Esophagus muscularis mucosa (tissue), 4 donors: ENCODE measurements around the gene PDGFA. TPM values are rescaled to one million over a fixed set of nuclear protein-coding genes. Genes with fewer than 3 reads are reported as not detected.

ENCODE experiments used
- DNase-seq: peaks from one replicate; pipeline ENCODE4 v3.0.0-alpha.2; 2017; ENCODE audit errors: extremely low spot score
- H3K27ac ChIP-seq, 4 donors: fragments of 200-600 bp; sonication (generic); replicated peaks in 1 of 4; 1 replicate in 3 of 4; 2 replicates in 1 of 4; pipeline ENCODE4 v1.5.1; 2016 to 2019; ENCODE audit warnings: mild to moderate bottlenecking in 1 of 4
- H3K27me3 ChIP-seq, 4 donors: fragments of 200-600 bp; sonication (generic); one replicate each; pipeline versions ENCODE4 v1.5.1 to v1.6.0; 2016 to 2019
- H3K36me3 ChIP-seq, 4 donors: fragments of 200-600 bp; sonication (generic); one replicate each; pipeline ENCODE4 v1.5.1; 2016 to 2019
- H3K4me1 ChIP-seq, 4 donors: fragments of 200-600 bp; sonication (generic); one replicate each; pipeline ENCODE4 v1.5.1; 2016 to 2019
- H3K4me3 ChIP-seq, 4 donors: fragments of 200-600 bp; sonication (generic); 1 replicate in 2 of 4; 2 replicates in 2 of 4; pipeline ENCODE4 v1.5.1; 2016 to 2019; ENCODE audit warnings: mild to moderate bottlenecking in 4 of 4, moderate library complexity in 1 of 4
- H3K9me3 ChIP-seq, 4 donors: fragments of 200-600 bp; sonication (generic); 1 replicate in 3 of 4; 2 replicates in 1 of 4; pipeline ENCODE4 v1.5.1; 2016 to 2019
- EP300 ChIP-seq: sonication (generic); formaldehyde crosslinking; IDR thresholded peaks from one replicate; pipeline ENCODE4 v1.6.1; 2017; ENCODE audit warnings: antibody characterized with exemption
- POLR2A ChIP-seq: fragments of 450-650 bp; IDR thresholded peaks from one replicate; pipeline ENCODE4 v1.6.1; 2017; ENCODE audit warnings: antibody characterized with exemption, moderate library complexity, mild to moderate bottlenecking, low read depth
- POLR2AphosphoS5 ChIP-seq, 2 donors: sonication (generic); formaldehyde crosslinking; IDR thresholded peaks; one replicate each; pipeline ENCODE4 v1.6.1; 2017; ENCODE audit warnings: antibody characterized with exemption in 2 of 2
- WGBS: methylation state at CpG from one replicate; pipeline ENCODE4 v1.1.5; 2018; 5-methylcytosine and 5-hydroxymethylcytosine counted together
- intact Hi-C: fragments of 100-400 bp; cut with DNase I; formaldehyde crosslinking; loops from one replicate; pipeline ENCODE4 v1.15.1; 2023
- total RNA-seq, 4 donors: library from RNA; depleted of rRNA; stranded (reverse); fragments of >200 nt; gene quantifications; one replicate each; pipeline versions ENCODE4 v1.1.0 to v1.2.1, GENCODE V29; 2016
- TF ChIP-seq, protein P1 (sequence below), 3 experiments: fragments of 200-600 bp in 2 of 3; fragments of 450-650 bp in 1 of 3; sonication (generic) in 2 of 3; IDR thresholded peaks; one replicate each; pipeline ENCODE4 v1.5.1; 2017 to 2019; ENCODE audit warnings: antibody characterized with exemption in 3 of 3, mild to moderate bottlenecking in 2 of 3, moderate library complexity in 1 of 3

PDGFA gene
- total RNA-seq, 4 donors from 2014 or later, result 88.0 to 184 (median 119) TPM

DNA sequence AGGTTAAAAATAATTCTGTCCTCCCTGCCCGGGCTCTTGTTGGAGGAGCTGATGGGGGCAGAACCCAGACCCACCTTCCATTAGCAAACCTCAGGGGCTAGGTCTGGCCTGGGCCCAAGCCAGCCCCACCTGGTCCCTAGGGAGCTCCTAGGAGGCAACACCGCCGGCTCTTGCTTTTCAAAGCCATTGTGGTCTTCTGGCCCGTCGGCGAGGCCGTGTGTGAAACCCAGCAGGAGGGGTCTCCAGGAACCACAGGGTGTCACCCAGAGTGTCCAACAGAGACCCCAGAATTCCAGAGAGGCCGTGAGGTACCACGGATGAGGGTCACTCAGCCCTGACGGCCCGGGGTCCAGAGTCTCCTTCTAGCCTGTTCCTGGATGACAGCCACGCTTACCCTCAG, 16.6 kb upstream of the PDGFA start:
- intact Hi-C loops, result no loop called here
- H3K27me3 ChIP-seq, result peaks cover 0 to under 1% (median 0%) of the 10 kb centered on the region in 4 donors
- no peaks in the 10 kb centered on the region for H3K9me3 ChIP-seq
- no peak for DNase-seq
- WGBS, result 94% methylated on average over 12 of the region's 12 CpGs
- H3K4me3 ChIP-seq, result no peak overlapping the region
- no peak overlapping the region for H3K27ac ChIP-seq
- TF ChIP-seq POLR2A (no peak), POLR2AphosphoS5 (IDR thresholded peaks at IDR 0.05) (no peak), EP300 (no peak)
- TF ChIP-seq, protein P1, sequence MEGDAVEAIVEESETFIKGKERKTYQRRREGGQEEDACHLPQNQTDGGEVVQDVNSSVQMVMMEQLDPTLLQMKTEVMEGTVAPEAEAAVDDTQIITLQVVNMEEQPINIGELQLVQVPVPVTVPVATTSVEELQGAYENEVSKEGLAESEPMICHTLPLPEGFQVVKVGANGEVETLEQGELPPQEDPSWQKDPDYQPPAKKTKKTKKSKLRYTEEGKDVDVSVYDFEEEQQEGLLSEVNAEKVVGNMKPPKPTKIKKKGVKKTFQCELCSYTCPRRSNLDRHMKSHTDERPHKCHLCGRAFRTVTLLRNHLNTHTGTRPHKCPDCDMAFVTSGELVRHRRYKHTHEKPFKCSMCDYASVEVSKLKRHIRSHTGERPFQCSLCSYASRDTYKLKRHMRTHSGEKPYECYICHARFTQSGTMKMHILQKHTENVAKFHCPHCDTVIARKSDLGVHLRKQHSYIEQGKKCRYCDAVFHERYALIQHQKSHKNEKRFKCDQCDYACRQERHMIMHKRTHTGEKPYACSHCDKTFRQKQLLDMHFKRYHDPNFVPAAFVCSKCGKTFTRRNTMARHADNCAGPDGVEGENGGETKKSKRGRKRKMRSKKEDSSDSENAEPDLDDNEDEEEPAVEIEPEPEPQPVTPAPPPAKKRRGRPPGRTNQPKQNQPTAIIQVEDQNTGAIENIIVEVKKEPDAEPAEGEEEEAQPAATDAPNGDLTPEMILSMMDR (IDR thresholded peaks at IDR 0.05), result no peak
- H3K4me1 ChIP-seq, result peaks cover 9 to 13% (median 10%) of the 10 kb centered on the region in 4 donors
- H3K36me3 ChIP-seq, result no peaks in the 10 kb centered on the region

DNA sequence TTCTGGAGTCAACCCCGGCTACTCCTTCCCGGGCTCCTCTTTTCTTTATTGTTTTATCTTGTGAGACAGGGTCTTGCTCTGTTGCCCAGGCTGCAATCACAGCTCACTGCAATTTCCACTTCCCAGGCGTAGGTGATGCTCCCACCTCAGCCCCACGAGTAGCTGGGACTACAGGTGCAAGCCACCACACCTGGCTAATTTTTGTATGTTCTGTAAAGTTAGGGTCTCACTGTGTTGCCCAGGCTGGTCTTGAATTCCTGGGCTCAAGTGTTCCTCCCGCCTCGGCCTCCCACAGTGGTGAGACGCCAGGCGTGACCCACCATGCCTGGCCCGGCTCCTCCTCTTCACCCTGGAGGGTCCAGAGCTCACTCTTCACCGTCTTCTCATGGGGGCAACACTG, 15.3 kb upstream of the PDGFA start:
- Histone ChIP-seq H3K4me1 (peaks cover 9 to 13% (median 10%) of the 10 kb centered on the region in 4 donors), H3K4me3 (no peak overlapping the region), H3K36me3 (no peaks in the 10 kb centered on the region), H3K27me3 (peaks cover 0 to 13% (median 0%) of the 10 kb centered on the region in 4 donors), H3K9me3 (no peaks in the 10 kb centered on the region), H3K27ac (no peak overlapping the region)
- intact Hi-C loops, result no loop called here
- DNase-seq, result no peak
- TF ChIP-seq, protein P1 (IDR thresholded peaks at IDR 0.05), result no peak
- TF ChIP-seq POLR2A (no peak), POLR2AphosphoS5 (IDR thresholded peaks at IDR 0.05) (no peak), EP300 (no peak)
- 94% methylated on average over 10 of the region's 10 CpGs for WGBS

DNA sequence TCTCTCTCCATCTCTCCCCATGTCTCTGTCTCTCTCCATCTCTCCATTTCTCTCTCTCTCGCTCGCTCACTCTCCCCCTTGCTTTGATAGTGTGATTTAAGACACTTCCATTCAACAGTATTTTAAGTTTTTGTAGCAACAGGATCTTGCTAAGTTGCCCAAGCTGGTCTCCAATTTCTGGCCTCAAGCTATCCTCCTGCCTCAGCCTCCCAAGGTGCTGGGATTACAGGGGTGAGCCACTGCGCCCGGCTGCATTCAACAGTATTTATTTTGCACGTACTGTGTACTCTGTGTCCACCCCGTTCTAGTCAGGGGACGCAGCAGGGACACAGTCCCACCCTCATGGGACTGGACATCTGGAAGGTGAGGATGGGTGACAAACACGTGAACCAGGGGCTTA, 14.4 kb upstream of the PDGFA start:
- H3K27me3 ChIP-seq, result peaks cover 0 to 17% (median 0%) of the 10 kb centered on the region in 4 donors
- 93% methylated on average over 8 of the region's 8 CpGs for WGBS
- H3K36me3 ChIP-seq, result no peaks in the 10 kb centered on the region
- H3K9me3 ChIP-seq, result no peaks in the 10 kb centered on the region
- H3K4me3 ChIP-seq, result no peak overlapping the region
- TF ChIP-seq, protein P1 (IDR thresholded peaks at IDR 0.05), result no peak
- TF ChIP-seq EP300 (no peak), POLR2AphosphoS5 (IDR thresholded peaks at IDR 0.05) (no peak), POLR2A (no peak)
- intact Hi-C loops, result no loop called here
- no peak overlapping the region for H3K27ac ChIP-seq
- peaks cover 9 to 13% (median 10%) of the 10 kb centered on the region in 4 donors for H3K4me1 ChIP-seq
- no peak for DNase-seq

DNA sequence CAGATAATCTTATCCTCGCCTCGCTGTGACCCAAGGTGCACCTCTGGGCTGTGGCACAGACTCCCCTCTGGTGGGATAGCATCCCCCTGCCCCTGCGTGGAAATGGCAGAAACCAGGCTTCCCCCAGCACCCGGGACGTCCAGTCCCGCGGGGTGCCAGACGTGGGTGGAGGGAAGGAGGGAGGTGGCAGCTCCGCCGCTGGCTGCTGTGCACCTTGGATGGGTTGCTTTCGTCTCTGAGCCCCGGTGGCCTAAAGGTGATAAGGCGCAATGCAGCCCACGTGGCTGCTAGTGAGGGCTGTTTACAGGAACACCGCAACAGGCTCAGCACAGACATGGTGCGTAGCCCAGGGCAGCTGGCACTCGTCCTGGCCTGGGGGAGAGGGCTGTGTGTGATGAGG, 13.6 kb upstream of the PDGFA start:
- intact Hi-C loops, result no loop called here
- no peak for DNase-seq
- H3K4me1 ChIP-seq, result peaks cover 5 to 6% (median 6%) of the 10 kb centered on the region in 4 donors
- peaks cover 0 to 17% (median 0%) of the 10 kb centered on the region in 4 donors for H3K27me3 ChIP-seq
- no peaks in the 10 kb centered on the region for H3K9me3 ChIP-seq
- WGBS, result 72% methylated on average over 6 of the region's 17 CpGs
- TF ChIP-seq POLR2A, result no peak
- TF ChIP-seq, protein P1 (IDR thresholded peaks at IDR 0.05), result no peak
- TF ChIP-seq EP300, result no peak
- TF ChIP-seq POLR2AphosphoS5 (IDR thresholded peaks at IDR 0.05), result no peak
- no peaks in the 10 kb centered on the region for H3K36me3 ChIP-seq
- no peak overlapping the region for H3K4me3 ChIP-seq
- no peak overlapping the region for H3K27ac ChIP-seq
